Mammary epithelial cell (primary cell): ENCODE results near the gene PLEK.

Source experiments
- CTCF ChIP-seq, 2 donors: IDR thresholded peaks in 1 of 2; conservative IDR thresholded peaks in 1 of 2; 2 replicates each; pipeline ENCODE4 v1.5.1; 2011 to 2012; ENCODE audit warnings: inconsistent platforms in 2 of 2, low read length in 2 of 2, mild to moderate bottlenecking in 2 of 2, control low read depth in 1 of 2, low read depth in 1 of 2; ENCODE audit not compliant: insufficient read depth in 1 of 2; ENCODE audit errors: extremely low read depth in 1 of 2
- EZH2 ChIP-seq: IDR thresholded peaks from 2 replicates; pipeline ENCODE4 v1.6.1; 2012; ENCODE audit warnings: low read length, inconsistent platforms, borderline replicate concordance

- TF ChIP-seq CTCF (conservative IDR thresholded peaks at IDR 0.05 in 1 of 2, IDR thresholded peaks at IDR 0.05 in 1 of 2; ENCODE audit: extremely low read depth in 1 of 2, insufficient read depth in 1 of 2, low read depth in 1 of 2, low read length in 2 of 2) (no peak), EZH2 (no peak)
These were observed 24.1 kb upstream of the PLEK start for GRCh38 chr2:68341062-68341329.
